ENCODE results near the gene FCRL6.

Gene FCRL6, protein sequence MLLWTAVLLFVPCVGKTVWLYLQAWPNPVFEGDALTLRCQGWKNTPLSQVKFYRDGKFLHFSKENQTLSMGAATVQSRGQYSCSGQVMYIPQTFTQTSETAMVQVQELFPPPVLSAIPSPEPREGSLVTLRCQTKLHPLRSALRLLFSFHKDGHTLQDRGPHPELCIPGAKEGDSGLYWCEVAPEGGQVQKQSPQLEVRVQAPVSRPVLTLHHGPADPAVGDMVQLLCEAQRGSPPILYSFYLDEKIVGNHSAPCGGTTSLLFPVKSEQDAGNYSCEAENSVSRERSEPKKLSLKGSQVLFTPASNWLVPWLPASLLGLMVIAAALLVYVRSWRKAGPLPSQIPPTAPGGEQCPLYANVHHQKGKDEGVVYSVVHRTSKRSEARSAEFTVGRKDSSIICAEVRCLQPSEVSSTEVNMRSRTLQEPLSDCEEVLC

DNA sequence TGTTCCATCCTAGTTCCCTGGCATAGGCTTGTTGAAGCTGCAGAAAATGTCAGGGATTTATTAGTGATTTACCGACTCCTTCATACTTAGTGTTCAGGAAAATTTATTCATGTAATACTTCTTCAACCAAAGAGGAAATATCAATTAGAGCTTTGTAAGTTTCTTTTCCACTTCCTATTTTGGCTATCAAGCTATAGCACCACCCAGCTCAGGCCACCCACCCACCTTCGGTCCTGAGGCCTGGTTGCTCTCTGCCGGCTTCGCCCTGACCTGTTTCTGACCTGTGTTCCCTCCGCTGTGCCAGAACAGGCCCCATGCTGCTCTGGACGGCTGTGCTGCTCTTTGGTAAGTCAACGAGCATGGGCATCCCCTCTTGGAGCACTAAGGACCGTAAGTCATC, at the start of gene FCRL6:
FCRL6 (plus strand) TSS at position 250 of the 400 bp plus-strand sequence; CDS start at position 315, 65 bp downstream.
- DNase-seq = no peak

DNA sequence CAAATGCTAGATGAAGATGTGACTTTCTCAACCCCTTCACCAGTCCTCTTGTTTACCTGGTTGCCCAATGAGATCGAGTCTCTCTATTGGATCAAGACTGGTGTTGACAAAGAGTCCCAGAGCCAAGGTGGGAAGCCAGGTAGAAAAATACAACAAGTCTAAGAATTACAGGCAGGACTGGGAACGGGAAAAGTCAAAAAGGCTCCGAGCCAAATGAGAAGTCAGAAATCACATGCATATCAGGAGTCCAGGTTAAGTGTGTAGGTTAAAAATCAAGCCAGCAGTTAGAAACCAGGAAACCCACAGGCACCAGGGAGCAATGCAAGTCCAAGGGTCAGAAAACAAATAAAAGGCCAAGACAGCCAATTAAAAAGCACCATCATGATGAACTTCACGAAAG, 48.8 kb upstream of the FCRL6 start:
- no peak for DNase-seq

GRCh38 chr1:159755451-159756007, 46.6 kb upstream of the FCRL6 start:
- no peak for DNase-seq

DNA sequence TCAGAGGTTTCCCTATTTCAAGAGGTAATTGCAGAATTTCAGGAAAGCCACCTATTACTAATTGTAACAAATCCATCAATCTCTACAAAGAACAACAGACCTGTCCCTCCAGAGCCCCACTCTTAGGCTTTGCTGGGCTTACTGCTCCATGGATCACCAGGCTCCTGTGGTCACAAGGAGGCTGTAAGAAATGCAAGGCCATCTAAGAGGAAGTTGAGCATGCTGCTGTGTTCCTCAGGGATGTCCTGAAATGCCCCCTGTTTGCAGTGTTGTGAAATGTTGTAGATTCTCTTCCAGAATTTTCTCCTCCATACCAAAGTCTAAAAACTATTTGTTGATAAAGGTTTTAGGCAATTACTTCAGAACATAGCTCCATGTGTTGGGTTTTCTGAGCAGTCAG, 45.8 kb upstream of the FCRL6 start:
- DNase-seq = no peak

GRCh38 chr1:159763686-159764085, 38.5 kb upstream of the FCRL6 start:
- DNase-seq = no peak

GRCh38 chr1:159765806-159766205, 36.4 kb upstream of the FCRL6 start:
- DNase-seq = no peak

- DNase-seq = no peak
Observed at GRCh38 chr1:159771127-159771895, 30.8 kb upstream of the FCRL6 start.

- DNase-seq = no peak
Observed at GRCh38 chr1:159774465-159774864, 27.7 kb upstream of the FCRL6 start.

DNA sequence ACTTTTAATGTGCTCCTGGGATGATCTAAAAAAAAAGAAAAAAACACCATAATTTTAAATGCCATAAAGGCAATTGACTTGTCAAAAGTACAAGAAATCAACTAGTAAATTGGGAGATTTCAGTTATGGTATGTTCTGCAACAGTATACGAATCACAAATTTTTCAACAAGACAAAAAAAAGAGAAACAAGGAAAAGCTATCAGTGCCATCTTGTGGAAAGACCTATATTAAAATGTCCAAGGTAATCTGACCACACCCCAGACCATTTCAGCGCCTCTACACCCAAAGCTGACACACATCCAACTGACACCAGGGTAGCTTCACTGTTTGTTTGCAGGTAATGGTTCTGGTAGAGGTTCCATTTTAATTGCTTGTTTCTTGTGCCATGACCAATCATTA, 26.4 kb upstream of the FCRL6 start:
- DNase-seq = no peak

DNA sequence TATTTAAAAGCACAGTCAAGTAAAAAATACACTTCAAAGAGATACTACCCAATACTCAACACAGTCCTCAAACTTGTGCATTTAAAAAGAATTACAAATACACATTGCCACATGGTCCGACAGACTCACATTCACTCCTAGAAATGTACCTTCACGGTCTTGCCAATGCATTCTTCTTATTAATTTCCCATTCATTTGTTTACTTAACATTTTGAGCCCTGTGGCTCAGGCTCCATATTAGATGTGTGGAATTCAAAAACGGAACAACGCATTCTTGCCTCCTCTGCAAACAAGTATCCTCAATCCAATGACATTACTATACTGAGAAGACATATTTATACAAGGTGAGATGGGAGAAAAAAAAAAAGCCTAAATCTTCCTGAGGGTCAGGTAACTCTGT, 23.9 kb upstream of the FCRL6 start:
- no peak for DNase-seq

DNA sequence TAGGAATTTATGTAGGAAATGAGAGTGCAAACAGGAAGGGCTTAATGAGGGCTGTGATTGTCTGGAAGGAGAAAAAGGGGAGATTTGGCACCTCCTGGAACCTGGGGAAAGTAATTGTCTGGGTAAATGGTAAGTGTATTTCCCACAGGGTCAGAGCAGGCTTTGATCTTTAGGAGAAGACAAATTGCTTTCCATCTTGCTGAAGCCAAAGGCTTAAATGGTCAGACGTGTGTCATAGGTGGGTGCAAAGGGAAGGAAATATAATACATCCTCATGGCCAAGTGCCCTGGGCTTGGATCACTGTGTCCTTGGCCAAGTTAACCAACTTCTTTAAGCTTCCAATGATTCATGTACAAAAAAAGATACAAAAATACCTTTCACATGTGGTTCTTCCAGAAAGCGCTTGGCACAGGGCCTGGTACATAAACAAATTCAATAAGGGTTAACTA, 22.7 kb upstream of the FCRL6 start:
- DNase-seq = no peak

GRCh38 chr1:159780583-159781582, 21.3 kb upstream of the FCRL6 start, which contains the start of gene DUSP23:
Gene DUSP23 (plus strand): TSS chr1:159780962. CDS start chr1:159781101, 139 bp downstream.
- DNase-seq = peak; percentile 100

DNA sequence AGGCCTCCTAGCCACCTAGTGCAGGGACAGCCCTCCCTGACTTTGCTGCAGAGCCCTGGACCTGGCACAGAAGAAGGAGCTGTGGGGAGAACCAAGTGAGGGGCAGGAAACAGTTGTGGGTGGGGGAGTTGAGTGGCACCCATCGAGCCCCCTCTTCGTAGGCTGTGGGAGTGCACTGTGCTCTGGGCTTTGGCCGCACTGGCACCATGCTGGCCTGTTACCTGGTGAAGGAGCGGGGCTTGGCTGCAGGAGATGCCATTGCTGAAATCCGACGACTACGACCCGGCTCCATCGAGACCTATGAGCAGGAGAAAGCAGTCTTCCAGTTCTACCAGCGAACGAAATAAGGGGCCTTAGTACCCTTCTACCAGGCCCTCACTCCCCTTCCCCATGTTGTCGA, 20.2 kb upstream of the FCRL6 start:
- DNase-seq = no peak

DNA sequence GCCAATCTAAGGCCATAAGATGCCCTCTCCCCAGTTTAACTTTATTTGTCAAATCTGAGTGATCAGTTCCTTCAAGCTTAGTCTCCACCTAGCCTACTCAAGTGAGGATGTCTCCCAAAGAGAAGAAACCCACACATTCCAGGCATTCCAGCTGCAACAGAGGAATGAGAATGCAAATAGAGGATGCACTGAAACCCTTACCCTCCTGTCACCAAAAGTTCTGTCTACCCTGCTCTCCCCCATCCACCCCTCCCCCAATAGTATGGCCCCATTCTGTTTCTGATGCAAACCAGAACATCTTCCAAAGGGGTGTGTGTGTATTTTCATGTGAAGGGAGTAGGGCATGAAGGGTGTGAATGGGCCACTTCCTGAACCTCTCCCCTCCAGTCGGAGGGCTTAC, 18.4 kb upstream of the FCRL6 start:
- no peak for DNase-seq

- DNase-seq = no peak
Observed at GRCh38 chr1:159786465-159786864, 15.7 kb upstream of the FCRL6 start.

DNA sequence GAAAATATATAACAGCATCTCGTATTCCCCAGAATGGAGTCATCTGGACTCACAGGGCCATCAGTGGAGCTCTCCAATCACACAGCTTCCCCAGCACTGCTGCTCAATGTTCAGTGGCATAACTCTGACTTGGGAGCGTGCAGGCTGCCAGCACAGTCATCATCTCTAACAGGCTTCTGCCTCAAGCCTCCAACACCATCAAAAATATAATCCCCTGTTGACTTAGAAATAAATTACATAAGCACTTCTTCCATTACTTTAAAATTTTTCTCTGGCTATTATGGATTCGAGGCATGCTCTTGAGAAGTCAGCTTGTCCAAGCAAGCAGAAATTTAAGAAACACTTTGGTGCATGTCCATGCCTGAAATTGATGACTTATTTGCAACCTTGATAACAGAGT, 15.2 kb upstream of the FCRL6 start:
- DNase-seq = no peak

GRCh38 chr1:159790237-159790917, 11.8 kb upstream of the FCRL6 start:
- DNase-seq = no peak

DNA sequence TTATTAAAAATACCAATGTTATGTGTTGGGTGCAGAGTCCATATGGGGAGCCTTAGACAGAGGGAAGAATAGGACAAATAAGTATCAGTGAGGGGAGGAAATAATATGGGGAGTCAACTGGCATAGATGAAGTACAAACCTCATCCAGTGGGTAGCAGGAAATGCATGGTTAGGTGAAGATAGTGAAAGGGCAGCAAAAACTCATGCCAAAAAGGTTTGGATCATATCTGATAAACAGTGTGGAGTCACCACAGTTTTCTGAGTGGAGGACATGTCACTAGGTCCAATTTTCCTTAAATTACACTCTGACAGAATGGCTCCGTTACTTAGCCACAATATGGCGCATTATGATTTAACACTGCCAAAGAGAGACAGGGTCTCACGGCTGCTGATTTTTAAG, 11.1 kb upstream of the FCRL6 start:
- no peak for DNase-seq

DNA sequence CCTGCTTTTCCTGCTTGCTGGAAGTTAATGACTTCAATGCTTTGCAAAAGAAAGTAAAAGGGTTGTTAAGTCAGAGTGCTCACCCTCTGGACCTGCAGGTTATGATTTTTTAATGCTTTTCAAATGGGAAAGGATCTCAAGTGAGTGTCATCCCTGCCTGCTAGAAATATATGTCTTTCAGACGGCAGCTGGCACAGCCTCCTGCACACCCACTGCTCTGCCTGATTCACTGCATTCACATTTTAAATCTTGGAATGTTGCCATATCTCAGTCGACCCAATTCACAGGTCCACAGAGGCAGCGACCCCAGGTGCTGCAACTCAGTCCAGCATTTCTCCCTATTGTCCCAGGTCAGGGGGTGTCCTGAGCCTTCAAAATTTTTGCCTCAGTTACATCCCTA, 10.7 kb upstream of the FCRL6 start:
- no peak for DNase-seq

DNA sequence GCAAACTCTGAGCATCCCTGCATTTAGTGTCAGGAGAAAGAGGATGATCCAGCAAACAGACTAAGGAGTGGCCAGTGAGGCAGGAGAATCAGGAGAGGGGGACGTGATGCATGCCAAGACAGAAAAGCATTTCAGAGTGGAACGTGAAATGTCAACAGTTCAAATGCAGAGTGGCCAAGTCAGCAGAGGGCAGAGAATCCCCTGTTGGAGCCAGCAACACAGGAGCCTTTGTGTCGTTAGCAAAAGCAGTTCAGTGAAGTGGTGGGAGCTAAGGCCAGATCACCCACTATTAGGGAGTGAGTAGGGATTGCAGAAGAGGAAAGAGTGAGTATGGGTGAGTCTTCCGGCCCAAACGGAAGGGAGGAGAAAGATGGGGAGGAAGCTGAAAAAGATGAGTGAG, 6.6 kb upstream of the FCRL6 start:
- no peak for DNase-seq

DNA sequence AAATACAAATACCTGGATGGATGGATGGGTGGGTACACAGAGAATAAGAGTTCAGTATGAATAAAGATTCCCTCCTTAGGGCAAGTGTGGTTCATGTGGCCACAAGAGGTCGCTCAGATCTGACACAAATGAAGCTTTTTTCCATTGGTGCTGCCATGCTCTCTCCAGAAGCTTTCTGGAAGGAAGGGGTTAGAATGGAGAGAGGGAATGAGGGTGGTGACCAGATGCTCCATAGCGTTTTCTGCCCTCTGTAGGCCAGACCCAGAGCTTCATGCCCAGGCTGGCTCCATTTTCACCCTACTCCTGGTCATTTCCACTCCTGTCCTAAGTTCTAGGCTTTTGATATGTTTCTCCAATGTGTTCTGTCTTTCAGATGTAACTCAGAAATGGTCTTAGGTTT, 3.3 kb upstream of the FCRL6 start:
- peak; percentile 88 for DNase-seq

DNA sequence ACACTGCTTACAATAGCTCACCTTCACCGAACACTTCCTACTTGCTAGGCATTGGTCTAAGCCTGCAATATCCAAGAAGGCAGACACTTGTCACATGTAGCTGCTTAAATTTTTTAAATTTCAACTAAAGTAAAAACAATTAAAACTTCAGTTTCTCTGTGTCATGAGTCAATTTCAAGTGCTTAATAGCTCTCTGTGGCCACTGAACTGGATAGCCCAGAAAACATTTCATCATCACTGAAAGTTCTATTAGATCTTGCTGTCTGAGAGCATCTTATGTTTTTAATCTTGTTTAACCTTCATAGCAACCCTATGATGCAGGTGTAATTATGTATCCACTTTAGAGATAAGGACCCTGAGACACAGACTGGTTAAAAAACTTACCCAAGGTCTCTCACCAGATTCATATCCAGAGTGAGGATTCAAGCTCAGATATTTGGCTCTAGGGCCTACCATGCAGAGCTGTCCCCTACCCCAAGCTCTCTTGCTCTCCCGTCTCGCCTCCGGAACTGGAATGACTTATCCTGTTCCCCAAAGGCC, 2.6 kb upstream of the FCRL6 start:
- DNase-seq = no peak
